CD4-positive, alpha-beta T cell (primary cell): ENCODE results near the gene JRKL. TPM values are rescaled to one million over a fixed set of nuclear protein-coding genes. Genes with fewer than 3 reads are reported as not detected.

Experiments used
- ATAC-seq: fragments of 200-7000 bp; cut with Tn5 transposase; one replicate; pipeline ENCODE4 v1.10.0; 2022; ENCODE audit warnings: mild to moderate bottlenecking; ENCODE audit not compliant: poor library complexity
- CTCF ChIA-PET: fragments of 350-600 bp; sonication (Branson Sonifier 250); formaldehyde crosslinking; loops from one replicate; lab custom pipeline; 2021; ENCODE audit warnings: antibody characterized with exemption, inconsistent platforms; lab: Charles Lee
- POLR2A ChIA-PET: fragments of 350-600 bp; sonication (Branson Sonifier 250); formaldehyde crosslinking; loops from one replicate; lab custom pipeline; 2021; ENCODE audit warnings: antibody characterized with exemption, inconsistent platforms; lab: Charles Lee
- DNase-seq, 14 experiments: peaks; one replicate each; pipeline ENCODE4 v3.0.0-alpha.2; 2013 to 2020; ENCODE audit warnings: mixed read lengths in 2 of 14
- H3K27ac ChIP-seq, 2 donors: one replicate each; pipeline versions ENCODE4 v1.5.1 to v1.7.0; 2013; ENCODE audit warnings: low read length in 2 of 2, low read depth in 1 of 2, mild to moderate bottlenecking in 1 of 2
- H3K27me3 ChIP-seq, 2 experiments: 1 replicate in 1 of 2; 2 replicates in 1 of 2; pipeline versions ENCODE4 v1.6.1 to v1.7.0; 2013; ENCODE audit warnings: low read length in 2 of 2, control low read depth in 1 of 2, mild to moderate bottlenecking in 1 of 2, moderate library complexity in 1 of 2; ENCODE audit not compliant: insufficient read depth in 2 of 2, control insufficient read depth in 1 of 2
- H3K36me3 ChIP-seq: one replicate; pipeline ENCODE4 v1.6.1; 2013; ENCODE audit warnings: low read length, control low read depth; ENCODE audit not compliant: insufficient read depth
- H3K4me1 ChIP-seq: one replicate; pipeline ENCODE4 v1.6.1; 2013; ENCODE audit warnings: low read length, control low read depth; ENCODE audit not compliant: insufficient read depth
- H3K4me3 ChIP-seq: one replicate; pipeline ENCODE4 v1.5.1; 2013; ENCODE audit warnings: mild to moderate bottlenecking, low read length, moderate library complexity
- H3K9me3 ChIP-seq, 2 experiments: 1 replicate in 1 of 2; 2 replicates in 1 of 2; pipeline versions ENCODE4 v1.6.1 to v1.7.0; 2013; ENCODE audit warnings: low read length in 2 of 2, mild to moderate bottlenecking in 2 of 2, control low read depth in 1 of 2, moderate library complexity in 1 of 2; ENCODE audit not compliant: control insufficient read depth in 1 of 2, insufficient read depth in 1 of 2
- H3K27ac Mint-ChIP-seq: one replicate; pipeline ENCODE4 v1.8.0; 2020; ENCODE audit warnings: mixed read lengths
- H3K27me3 Mint-ChIP-seq: one replicate; pipeline ENCODE4 v1.8.0; 2021; ENCODE audit warnings: mixed read lengths
- H3K36me3 Mint-ChIP-seq: one replicate; pipeline ENCODE4 v1.8.0; 2021; ENCODE audit warnings: low read depth, mixed read lengths
- H3K4me1 Mint-ChIP-seq: one replicate; pipeline ENCODE4 v1.8.0; 2021; ENCODE audit warnings: low read depth, mixed read lengths
- H3K4me3 Mint-ChIP-seq: one replicate; pipeline ENCODE4 v1.8.0; 2020; ENCODE audit warnings: mild to moderate bottlenecking, mixed read lengths
- H3K9me3 Mint-ChIP-seq: one replicate; pipeline ENCODE4 v1.8.0; 2020; ENCODE audit warnings: mixed read lengths
- intact Hi-C, 2 experiments: fragments of 100-400 bp; cut with DNase I in 1 of 2; cut with micrococcal nuclease in 1 of 2; formaldehyde crosslinking; loops; one replicate each; pipeline versions ENCODE4 v1.15.1 to v1.9.0; 2023 to 2025; cut with DNase I, micrococcal nuclease
- total RNA-seq, 174 experiments: library from RNA in 2 of 174; stranded (reverse) in 2 of 174; gene quantifications; one replicate each; pipeline ENCODE4 v1.2.3 and lab custom pipeline; 2021 to 2026
- TF ChIP-seq, protein P1 (sequence below): fragments of 200-600 bp; IDR thresholded peaks from one replicate; pipeline ENCODE4 v1.8.0; 2022; ENCODE audit warnings: antibody characterized with exemption, mild to moderate bottlenecking

The JRKL gene
- total RNA-seq, 2 experiments from 2014 or later = 3.0 to 3.5 TPM

DNA sequence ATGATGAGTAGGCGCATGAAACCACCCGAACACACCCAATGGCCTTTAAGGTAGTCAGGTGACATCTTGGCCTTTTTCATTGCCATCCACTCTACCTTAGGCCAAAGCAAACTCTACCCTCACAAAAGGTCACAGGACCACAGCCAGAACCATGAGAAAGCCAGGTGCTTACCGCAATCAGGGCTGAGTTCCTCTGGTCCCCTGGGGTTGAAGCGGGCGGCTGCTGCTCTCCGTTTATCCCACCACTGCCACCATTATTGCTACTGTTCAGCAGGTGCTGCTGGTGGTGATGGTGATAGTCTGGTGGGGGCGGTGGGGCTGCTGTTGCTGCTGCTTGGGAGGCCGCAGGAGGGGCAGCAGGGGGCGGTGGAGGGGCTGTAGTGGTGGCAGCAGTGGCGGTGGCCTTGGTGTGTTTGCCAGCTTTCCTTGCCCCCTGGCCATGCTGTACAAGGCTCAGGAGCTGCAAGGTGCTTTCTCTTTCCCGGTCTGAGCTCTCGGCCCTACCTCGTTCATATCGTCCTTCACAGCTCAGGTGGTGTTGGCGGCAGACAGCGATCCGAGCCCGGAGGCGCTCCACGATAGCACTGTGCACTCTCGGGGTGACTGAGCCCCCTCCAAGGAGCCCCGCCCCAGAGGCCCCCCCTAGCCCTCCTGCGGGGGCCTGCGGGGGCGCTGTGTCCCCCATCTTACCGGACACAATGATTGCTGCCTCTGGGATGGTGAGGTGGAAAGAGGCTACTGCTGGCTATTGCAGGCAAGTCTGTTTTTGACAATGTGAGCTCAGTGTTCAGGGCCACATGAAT, 48.4 kb upstream of the JRKL start:
- peak; percentile 45 for ATAC-seq
- peak; percentile 44 to 85 (median 63) for DNase-seq
- Histone ChIP-seq H3K4me1 (peaks cover 48% of the 10 kb centered on the region), H3K4me3 (peak overlapping the region; percentile 92), H3K9me3 (no peaks in the 10 kb centered on the region), H3K27me3 (no peaks in the 10 kb centered on the region), H3K36me3 (no peaks in the 10 kb centered on the region), H3K27ac (peak overlapping the region; percentile 62 to 86)
- Mint-ChIP-seq H3K9me3 (no peaks in the 10 kb centered on the region), H3K27me3 (no peaks in the 10 kb centered on the region), H3K4me3 (peak overlapping the region; percentile 97), H3K4me1 (peaks cover 49% of the 10 kb centered on the region), H3K27ac (peak overlapping the region; percentile 87), H3K36me3 (peaks cover 54% of the 10 kb centered on the region)
- TF ChIP-seq, protein P1, sequence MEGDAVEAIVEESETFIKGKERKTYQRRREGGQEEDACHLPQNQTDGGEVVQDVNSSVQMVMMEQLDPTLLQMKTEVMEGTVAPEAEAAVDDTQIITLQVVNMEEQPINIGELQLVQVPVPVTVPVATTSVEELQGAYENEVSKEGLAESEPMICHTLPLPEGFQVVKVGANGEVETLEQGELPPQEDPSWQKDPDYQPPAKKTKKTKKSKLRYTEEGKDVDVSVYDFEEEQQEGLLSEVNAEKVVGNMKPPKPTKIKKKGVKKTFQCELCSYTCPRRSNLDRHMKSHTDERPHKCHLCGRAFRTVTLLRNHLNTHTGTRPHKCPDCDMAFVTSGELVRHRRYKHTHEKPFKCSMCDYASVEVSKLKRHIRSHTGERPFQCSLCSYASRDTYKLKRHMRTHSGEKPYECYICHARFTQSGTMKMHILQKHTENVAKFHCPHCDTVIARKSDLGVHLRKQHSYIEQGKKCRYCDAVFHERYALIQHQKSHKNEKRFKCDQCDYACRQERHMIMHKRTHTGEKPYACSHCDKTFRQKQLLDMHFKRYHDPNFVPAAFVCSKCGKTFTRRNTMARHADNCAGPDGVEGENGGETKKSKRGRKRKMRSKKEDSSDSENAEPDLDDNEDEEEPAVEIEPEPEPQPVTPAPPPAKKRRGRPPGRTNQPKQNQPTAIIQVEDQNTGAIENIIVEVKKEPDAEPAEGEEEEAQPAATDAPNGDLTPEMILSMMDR = peak; percentile 53
- CTCF ChIA-PET = interaction anchor here (0.7 to 4.8 kb wide), 23 partner anchors 18 to 373 kb away, joined by 3 to 80 read pairs (median 6); partner anchors contain the start of genes CCDC82 and JRKL
- intact Hi-C loops = loop anchor here (1.0 to 5.0 kb wide), 12 partner anchors 34 to 504 kb away; partner anchors contain the start of genes CCDC82 (in 1 of the 2) and JRKL (in 1 of the 2)
- POLR2A ChIA-PET = interaction anchor here (0.6 to 7.6 kb wide), 25 partner anchors 9 to 340 kb away, joined by 3 to 51 read pairs (median 5); partner anchors contain the start of genes CCDC82 and JRKL

DNA sequence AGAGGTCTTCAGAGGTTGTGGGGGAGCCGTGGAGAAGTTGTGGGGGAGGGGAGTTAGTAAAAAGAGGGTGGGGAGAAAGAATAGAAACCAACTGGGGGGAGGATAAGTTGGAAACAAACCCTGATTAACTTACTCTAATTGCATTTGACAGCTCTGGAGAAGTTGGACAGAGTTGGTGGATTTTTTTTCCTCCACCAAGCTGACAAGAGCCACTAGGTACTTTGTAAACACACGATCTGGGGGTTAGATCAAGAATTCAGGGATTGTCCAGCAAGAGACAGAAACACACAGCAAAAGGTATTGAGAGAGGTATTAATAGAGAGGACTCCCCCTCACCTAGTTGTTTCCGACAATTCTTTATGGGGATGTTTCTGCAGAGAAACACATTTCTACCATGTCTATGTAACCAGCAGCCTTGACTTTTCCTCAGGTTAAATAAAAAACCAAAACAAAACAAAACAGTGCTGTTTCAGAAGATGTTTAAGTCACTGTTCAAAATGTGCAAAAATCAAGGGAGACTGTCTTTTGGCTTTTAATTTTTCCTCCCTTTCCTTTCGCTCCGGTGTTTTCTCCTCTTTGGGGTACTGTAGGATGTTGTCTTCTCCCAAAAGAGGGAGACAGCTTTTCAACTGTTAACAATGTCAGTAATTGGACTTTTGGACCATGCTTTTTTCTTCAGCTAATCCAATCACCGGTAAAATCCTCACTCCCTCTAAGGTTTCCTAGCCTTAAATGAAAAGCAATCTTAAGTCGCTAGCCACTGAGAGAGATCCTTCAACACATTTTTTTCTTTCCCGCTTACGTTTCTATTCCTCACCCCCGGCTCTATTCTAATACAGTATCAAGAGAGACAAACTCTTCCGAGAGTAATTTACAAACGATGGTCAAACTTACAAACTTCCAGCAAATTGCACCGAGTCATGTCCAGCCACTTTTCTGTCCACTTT, 47.5 kb upstream of the JRKL start:
- DNase-seq (peak in 1 of 14 experiments; percentile 35), ATAC-seq (no peak)
- H3K4me1 ChIP-seq = peaks cover 48% of the 10 kb centered on the region
- Mint-ChIP-seq H3K9me3 (no peaks in the 10 kb centered on the region), H3K4me3 (peak overlapping the region; percentile 97), H3K36me3 (peaks cover 52% of the 10 kb centered on the region), H3K4me1 (peaks cover 40% of the 10 kb centered on the region), H3K27ac (peak overlapping the region; percentile 87), H3K27me3 (no peaks in the 10 kb centered on the region)
- H3K36me3 ChIP-seq = no peaks in the 10 kb centered on the region
- peak overlapping the region; percentile 92 for H3K4me3 ChIP-seq
- TF ChIP-seq, protein P1 = no peak
- intact Hi-C loops = loop anchor here (1.0 to 5.0 kb wide), 11 partner anchors 35 to 505 kb away; partner anchors contain the start of genes CCDC82 (in 1 of the 2) and JRKL (in 1 of the 2)
- H3K9me3 ChIP-seq = no peaks in the 10 kb centered on the region
- no peaks in the 10 kb centered on the region for H3K27me3 ChIP-seq
- peak overlapping the region; percentile 45 to 86 for H3K27ac ChIP-seq
- ChIA-PET CTCF (interaction anchor here (0.6 to 4.8 kb wide), 95 partner anchors 11 to 506 kb away, joined by 3 to 80 read pairs (median 5); partner anchors contain the start of genes CCDC82 and JRKL), POLR2A (interaction anchor here (0.7 to 7.6 kb wide), 66 partner anchors 10 to 1191 kb away, joined by 3 to 51 read pairs (median 4); partner anchors contain the start of genes CCDC82, CEP57, FAM76B and JRKL)
